Sigmoid colon (tissue), 4 donors: ENCODE measurements around the gene MARCHF11.

Source experiments
- EP300 ChIP-seq, 4 donors: sonication (generic); formaldehyde crosslinking; IDR thresholded peaks; one replicate each; pipeline ENCODE4 v1.6.1; 2017; ENCODE audit warnings: antibody characterized with exemption in 4 of 4
- POLR2A ChIP-seq, 2 donors: fragments of 450-650 bp; IDR thresholded peaks; one replicate each; pipeline ENCODE4 v1.6.1; 2016; ENCODE audit warnings: antibody characterized with exemption in 2 of 2, mild to moderate bottlenecking in 2 of 2, moderate library complexity in 2 of 2
- TF ChIP-seq, protein P1 (sequence below), 4 experiments: fragments of 450-650 bp in 3 of 4; fragments of 200-600 bp in 1 of 4; IDR thresholded peaks; one replicate each; pipeline ENCODE4 v1.5.1; 2016 to 2019; ENCODE audit warnings: antibody characterized with exemption in 4 of 4, mild to moderate bottlenecking in 3 of 4, moderate library complexity in 2 of 4

DNA sequence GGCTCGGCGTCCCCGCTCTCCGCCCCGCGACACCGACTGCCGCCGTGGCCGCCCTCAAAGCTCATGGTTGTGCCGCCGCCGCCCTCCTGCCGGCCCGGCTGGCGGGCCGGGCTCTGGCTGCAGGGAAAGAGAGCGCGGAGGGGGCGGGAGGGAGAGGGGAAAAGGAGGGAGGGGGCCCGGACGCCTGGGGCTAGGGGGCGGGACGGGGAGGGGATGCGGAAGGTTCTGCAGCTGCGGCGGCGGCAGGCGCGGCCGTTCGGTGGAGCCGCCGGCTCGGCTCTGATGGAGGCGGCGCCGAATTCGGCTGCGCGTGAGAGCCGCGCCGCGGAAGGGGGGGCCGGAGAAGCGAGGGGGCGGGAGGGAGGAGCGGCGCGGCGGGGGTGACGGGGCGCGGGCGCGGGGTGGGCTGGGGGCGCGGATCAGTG, at the start of gene MARCHF11:
- TF ChIP-seq, protein P1, sequence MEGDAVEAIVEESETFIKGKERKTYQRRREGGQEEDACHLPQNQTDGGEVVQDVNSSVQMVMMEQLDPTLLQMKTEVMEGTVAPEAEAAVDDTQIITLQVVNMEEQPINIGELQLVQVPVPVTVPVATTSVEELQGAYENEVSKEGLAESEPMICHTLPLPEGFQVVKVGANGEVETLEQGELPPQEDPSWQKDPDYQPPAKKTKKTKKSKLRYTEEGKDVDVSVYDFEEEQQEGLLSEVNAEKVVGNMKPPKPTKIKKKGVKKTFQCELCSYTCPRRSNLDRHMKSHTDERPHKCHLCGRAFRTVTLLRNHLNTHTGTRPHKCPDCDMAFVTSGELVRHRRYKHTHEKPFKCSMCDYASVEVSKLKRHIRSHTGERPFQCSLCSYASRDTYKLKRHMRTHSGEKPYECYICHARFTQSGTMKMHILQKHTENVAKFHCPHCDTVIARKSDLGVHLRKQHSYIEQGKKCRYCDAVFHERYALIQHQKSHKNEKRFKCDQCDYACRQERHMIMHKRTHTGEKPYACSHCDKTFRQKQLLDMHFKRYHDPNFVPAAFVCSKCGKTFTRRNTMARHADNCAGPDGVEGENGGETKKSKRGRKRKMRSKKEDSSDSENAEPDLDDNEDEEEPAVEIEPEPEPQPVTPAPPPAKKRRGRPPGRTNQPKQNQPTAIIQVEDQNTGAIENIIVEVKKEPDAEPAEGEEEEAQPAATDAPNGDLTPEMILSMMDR (IDR thresholded peaks at IDR 0.05), result no peak
- TF ChIP-seq EP300 (IDR thresholded peaks at IDR 0.05) (no peak), POLR2A (IDR thresholded peaks at IDR 0.05) (no peak)
